Neural progenitor cell (in vitro differentiated cells): ENCODE measurements around the gene OR2H2.

Experiments used
- CTCF ChIP-seq: fragments of 200-600 bp; sonication (generic); IDR thresholded peaks from 2 replicates; pipeline ENCODE4 v1.5.1; 2017; ENCODE audit warnings: antibody characterized with exemption, mild to moderate bottlenecking
- EZH2 ChIP-seq: fragments of 200-600 bp; sonication (generic); IDR thresholded peaks from 2 replicates; pipeline ENCODE4 v1.6.1; 2017; ENCODE audit warnings: antibody characterized with exemption, mild to moderate bottlenecking, moderate library complexity
- EZH2phosphoT487 ChIP-seq: fragments of 200-600 bp; sonication (generic); IDR thresholded peaks from 2 replicates; pipeline ENCODE4 v1.6.1; 2017; ENCODE audit warnings: antibody characterized with exemption

- no peak for TF ChIP-seq CTCF
- TF ChIP-seq EZH2 = no peak
- no peak for TF ChIP-seq EZH2phosphoT487
Observed at GRCh38 chr6:29603456-29603855, 18.5 kb downstream of the OR2H2 start.
